HepG2 (cell line): ENCODE results near the gene PRADC1. TPM values are rescaled to one million over a fixed set of nuclear protein-coding genes. Genes with fewer than 3 reads are reported as not detected.
A peak's percentile ranks its signal among the peaks of the same experiment; 100 is the strongest.

Source experiments
- ATF6 ChIP-seq: sonication (generic); formaldehyde crosslinking; conservative IDR thresholded peaks from 2 replicates; pipeline ENCODE4 v1.4.0; 2020; ENCODE audit warnings: missing genetic modification reagents
- FOXA3 ChIP-seq: IDR thresholded peaks from 2 replicates; pipeline ENCODE4 v1.6.1; 2016; ENCODE audit warnings: missing genetic modification reagents, missing compliant biosample characterization
- FOXM1 ChIP-seq: sonication (generic); formaldehyde crosslinking; IDR thresholded peaks from 2 replicates; pipeline ENCODE4 v1.5.0; 2020; ENCODE audit warnings: missing genetic modification reagents
- GZF1 ChIP-seq: sonication (generic); formaldehyde crosslinking; IDR thresholded peaks from 2 replicates; pipeline ENCODE4 v1.5.1; 2020; ENCODE audit warnings: mild to moderate bottlenecking, missing genetic modification reagents
- HOMEZ ChIP-seq: IDR thresholded peaks from 2 replicates; pipeline ENCODE4 v1.6.1; 2016; ENCODE audit warnings: low read depth
- NFYB ChIP-seq: sonication (generic); formaldehyde crosslinking; IDR thresholded peaks from 2 replicates; pipeline ENCODE4 v1.4.0; 2020; ENCODE audit warnings: missing genetic modification reagents
- NFYC ChIP-seq: IDR thresholded peaks from 2 replicates; pipeline ENCODE4 v1.6.1; 2016; ENCODE audit warnings: missing genetic modification reagents, missing compliant biosample characterization
- NKX3-1 ChIP-seq: sonication (generic); formaldehyde crosslinking; IDR thresholded peaks from 2 replicates; pipeline ENCODE4 v1.5.0; 2020; ENCODE audit warnings: missing genetic modification reagents
- PCBP1 ChIP-seq: fragments of 200-400 bp; formaldehyde crosslinking; IDR thresholded peaks from 2 replicates; pipeline ENCODE4 v1.6.1; 2017; ENCODE audit warnings: mild to moderate bottlenecking, low read depth, low read length, borderline replicate concordance
- RAD51 ChIP-seq: fragments of 450-650 bp; IDR thresholded peaks from 2 replicates; pipeline ENCODE4 v1.6.1; 2016; ENCODE audit warnings: borderline replicate concordance
- SKI ChIP-seq: fragments of 450-650 bp; IDR thresholded peaks from one replicate; pipeline ENCODE4 v1.6.1; 2018; ENCODE audit warnings: mild to moderate bottlenecking; ENCODE audit not compliant: partially characterized antibody
- SMAD3 ChIP-seq: sonication (generic); formaldehyde crosslinking; IDR thresholded peaks from 2 replicates; pipeline ENCODE4 v1.4.0; 2020; ENCODE audit warnings: missing genetic modification reagents
- SOX13 ChIP-seq, 3 experiments: fragments of 450-650 bp in 1 of 3; sonication (generic) in 1 of 3; formaldehyde crosslinking in 1 of 3; IDR thresholded peaks in 2 of 3; conservative IDR thresholded peaks in 1 of 3; 2 replicates each; pipeline versions ENCODE4 v1.5.0 to v1.6.1; 2016 to 2020; ENCODE audit warnings: antibody characterized with exemption in 1 of 3, mild to moderate bottlenecking in 1 of 3, missing compliant biosample characterization in 1 of 3, missing genetic modification reagents in 1 of 3, moderate library complexity in 1 of 3
- SP1 ChIP-seq, 2 experiments: fragments of 450-650 bp in 1 of 2; sonication (generic) in 1 of 2; formaldehyde crosslinking in 1 of 2; IDR thresholded peaks; 2 replicates each; pipeline versions ENCODE4 v1.4.0 to v1.6.1; 2016 to 2020; ENCODE audit warnings: missing genetic modification reagents in 1 of 2
- SRSF4 ChIP-seq: fragments of 200-400 bp; formaldehyde crosslinking; IDR thresholded peaks from one replicate; pipeline ENCODE4 v1.6.1; 2018; ENCODE audit warnings: mild to moderate bottlenecking, low read depth, low read length, moderate library complexity; ENCODE audit not compliant: poor library complexity, severe bottlenecking
- ZBTB44 ChIP-seq: sonication (generic); formaldehyde crosslinking; IDR thresholded peaks from 2 replicates; pipeline ENCODE4 v1.4.0; 2020; ENCODE audit warnings: missing genetic modification reagents
- ZFP36 ChIP-seq: fragments of 150-350 bp; IDR thresholded peaks from 2 replicates; pipeline ENCODE4 v1.6.1; 2018; ENCODE audit warnings: borderline replicate concordance, low read length, low read depth; ENCODE audit not compliant: partially characterized antibody
- ZFP37 ChIP-seq: sonication (generic); formaldehyde crosslinking; IDR thresholded peaks from 2 replicates; pipeline ENCODE4 v1.4.0; 2020; ENCODE audit warnings: missing genetic modification reagents, borderline replicate concordance
- ZMAT3 ChIP-seq: sonication (generic); formaldehyde crosslinking; conservative IDR thresholded peaks from 2 replicates; pipeline ENCODE4 v1.7.0; 2021; ENCODE audit warnings: missing genetic modification reagents
- ZNF121 ChIP-seq: sonication (generic); formaldehyde crosslinking; IDR thresholded peaks from 2 replicates; pipeline ENCODE4 v1.5.0; 2020; ENCODE audit warnings: mild to moderate bottlenecking, missing genetic modification reagents
- ZNF235 ChIP-seq: sonication (generic); formaldehyde crosslinking; IDR thresholded peaks from 2 replicates; pipeline ENCODE4 v1.8.1; 2023; ENCODE audit warnings: mild to moderate bottlenecking, missing genetic modification reagents, borderline replicate concordance
- ZNF343 ChIP-seq: sonication (generic); formaldehyde crosslinking; IDR thresholded peaks from 2 replicates; pipeline ENCODE4 v1.4.0; 2020; ENCODE audit warnings: mild to moderate bottlenecking, missing genetic modification reagents
- ZNF782 ChIP-seq: sonication (generic); formaldehyde crosslinking; IDR thresholded peaks from 2 replicates; pipeline ENCODE4 v1.4.0; 2020; ENCODE audit warnings: missing genetic modification reagents, mild to moderate bottlenecking, borderline replicate concordance
- ZNF788 ChIP-seq: sonication (generic); formaldehyde crosslinking; IDR thresholded peaks from 2 replicates; pipeline ENCODE4 v1.5.0; 2020; ENCODE audit warnings: mild to moderate bottlenecking, missing genetic modification reagents, borderline replicate concordance
- ZSCAN22 ChIP-seq: sonication (generic); formaldehyde crosslinking; IDR thresholded peaks from 2 replicates; pipeline ENCODE4 v1.4.0; 2020; ENCODE audit warnings: mild to moderate bottlenecking, missing genetic modification reagents
- polyA plus RNA-seq, 8 experiments: library from polyadenylated mRNA; depleted of rRNA in 3 of 8; stranded (reverse) in 7 of 8; unstranded in 1 of 8; fragments of >200 nt; fragmentation: Illumina TruSeq in 4 of 8; extraction: Trizol in 4 of 8; gene quantifications; 2 replicates each; pipeline versions ENCODE4 v1.2.1 to v1.2.3, GENCODE V29; 2011 to 2016; ENCODE audit warnings: low read depth in 4 of 8, missing spikeins in 1 of 8, mixed read lengths in 1 of 8; ENCODE audit not compliant: insufficient read depth in 1 of 8
- total RNA-seq, 5 experiments: library from RNA; depleted of rRNA; stranded (reverse); fragments of >200 nt; fragmentation: Illumina TruSeq; extraction: Trizol; gene quantifications; 2 replicates each; pipeline ENCODE4 v1.2.3, GENCODE V29; 2016; ENCODE audit warnings: low read depth in 1 of 5

PRADC1 gene
- total and polyA plus RNA-seq, 2 of the 13 experiments (the other 11 are each of a cell fraction or from before 2014, with no cell fraction given): 12.1 to 37.2 TPM

- TF ChIP-seq SRSF4 (no peak), ZNF343 (no peak; the same call in none of the 2 replicates), ZFP36 (no peak), ZBTB44 (CRISPR knock-in tag) (no peak; the same call in 1 of the 2 replicates), ZSCAN22 (CRISPR knock-in tag) (no peak), ZNF788 (CRISPR knock-in tag) (peak; percentile 17; the same call in 1 of the 2 replicates), FOXA3 (CRISPR knock-in tag) (peak; percentile 32; the same call in 1 of the 2 replicates), ATF6 (no peak), ZFP37 (peak; percentile 59; the same call in 1 of the 2 replicates), RAD51 (no peak), NFYC (CRISPR knock-in tag) (peak; percentile 98), ZNF782 (peak; percentile 90; the same call in 1 of the 2 replicates), GZF1 (CRISPR knock-in tag) (0 out of 2 replicates have a peak, but pooled peaks have one; percentile 11), SP1 (IDR thresholded peaks at IDR 0.05) (no peak), SP1 (CRISPR knock-in tag; IDR thresholded peaks at IDR 0.05) (peak; percentile 89), NKX3-1 (no peak; the same call in 1 of the 2 replicates), SKI (peak; percentile 30), SOX13 (IDR thresholded peaks at IDR 0.05) (no peak), SOX13 (CRISPR knock-in tag; conservative IDR thresholded peaks at IDR 0.05 in 1 of 2, IDR thresholded peaks at IDR 0.05 in 1 of 2) (peak in 1 of 2 experiments; percentile 42; a peak in 2 of 4 replicates), ZNF235 (CRISPR knock-in tag) (peak; percentile 76; the same call in 1 of the 2 replicates), ZMAT3 (CRISPR knock-in tag) (0 out of 2 replicates have a peak, but pooled peaks have one; percentile 31), SMAD3 (CRISPR knock-in tag) (no peak; the same call in 1 of the 2 replicates), HOMEZ (CRISPR knock-in tag) (peak; percentile 50; the same call in 1 of the 2 replicates), NFYB (peak; percentile 97), ZNF121 (CRISPR knock-in tag) (no peak), PCBP1 (no peak), FOXM1 (CRISPR knock-in tag) (no peak)
Measured at GRCh38 chr2:73233154-73233931, at the start of gene PRADC1 (continued).
